ENCODE data around the gene FIBCD1. TPM values are rescaled to one million over a fixed set of nuclear protein-coding genes. Genes with fewer than 3 reads are reported as not detected.

The FIBCD1 gene
- total RNA-seq, 1 experiment from 2014 or later = 7.1 TPM

- H3K9me3 ChIP-seq (ENCODE audit: control insufficient read depth, low read depth, low read length) = no peaks in the 10 kb centered on the region
- Mint-ChIP-seq H3K4me3 (no peak overlapping the region), H3K9me3 (peaks cover 7 to 14% of the 10 kb centered on the region in 2 experiments; a peak in 4 of 5 replicates), H3K27me3 (ENCODE audit: low read depth) (peaks cover 52% of the 10 kb centered on the region), H3K27ac (no peak overlapping the region), H3K4me1 (peaks cover 3 to 13% of the 10 kb centered on the region in 2 experiments), H3K36me3 (ENCODE audit: insufficient read depth in 1 of 3, low read depth in 3 of 3) (peaks cover 0 to 2% (median 0%) of the 10 kb centered on the region in 3 experiments; a peak in 1 of 7 replicates)
- H3T11ph ChIP-seq (ENCODE audit: low read length) = no peak overlapping the region
- H3K14ac ChIP-seq (ENCODE audit: insufficient read depth, low read length) = no peak overlapping the region; the same call in 1 of the 2 replicates
- H4K5ac ChIP-seq (ENCODE audit: insufficient read length, low read depth, low read length) = no peak overlapping the region
- no peaks in the 10 kb centered on the region for H4K20me1 ChIP-seq (ENCODE audit: control insufficient read depth, insufficient read depth, insufficient read length)
- no peak overlapping the region for H2AFZ ChIP-seq (ENCODE audit: low read length)
- no peak overlapping the region for H3K9ac ChIP-seq (ENCODE audit: extremely low read depth, insufficient read length, low read length)
- WGBS (ENCODE audit: extremely low coverage, insufficient read length, low lambda C conversion rate) = no CpG with 5 or more reads among the region's 13 CpGs
- no peak overlapping the region for H3K4me2 ChIP-seq (ENCODE audit: insufficient read depth, insufficient read length, low read length)
- no peak for DNase-seq
- no peaks in the 10 kb centered on the region for H3K23me2 ChIP-seq (ENCODE audit: insufficient read length, low read depth, low read length, poor library complexity, severe bottlenecking)
- H3K79me1 ChIP-seq (ENCODE audit: insufficient read depth, low read depth, low read length, poor library complexity, severe bottlenecking) = no peaks in the 10 kb centered on the region
- no peak overlapping the region for H3K27ac ChIP-seq (ENCODE audit: insufficient read length, low read depth, low read length)
- no peak for TF ChIP-seq CTCF (conservative IDR thresholded peaks at IDR 0.05)
- H3K56ac ChIP-seq (ENCODE audit: insufficient read length, low read depth, low read length) = no peak overlapping the region
- no peak overlapping the region for H2BK15ac ChIP-seq (ENCODE audit: low read depth, low read length)
- no peak overlapping the region for H2BK20ac ChIP-seq (ENCODE audit: low read depth, low read length, poor library complexity, severe bottlenecking)
- H2AK5ac ChIP-seq (ENCODE audit: insufficient read length, low read length) = no peak overlapping the region
- H4K91ac ChIP-seq (ENCODE audit: insufficient read length, low read depth, low read length) = no peak overlapping the region
- H3K4ac ChIP-seq (ENCODE audit: low read depth, low read length) = no peak overlapping the region
- no peak overlapping the region for H3K23ac ChIP-seq (ENCODE audit: insufficient read length, low read depth, low read length)
- H2BK12ac ChIP-seq (ENCODE audit: insufficient read length, low read depth, low read length) = no peak overlapping the region
- no peak overlapping the region for H4K8ac ChIP-seq (replicated peaks; ENCODE audit: insufficient read length, low read depth, low read length)
- H3K27me3 ChIP-seq (ENCODE audit: insufficient read depth, low read length) = no peaks in the 10 kb centered on the region
- H2BK5ac ChIP-seq (ENCODE audit: insufficient read length, low read length) = no peak overlapping the region
- H2BK120ac ChIP-seq (ENCODE audit: low read depth, low read length, poor library complexity, severe bottlenecking) = no peak overlapping the region
- no peaks in the 10 kb centered on the region for H3K4me1 ChIP-seq (ENCODE audit: insufficient read depth, low read length)
- no peak overlapping the region for H3K18ac ChIP-seq (ENCODE audit: insufficient read length, low read depth, low read length)
- H3K79me2 ChIP-seq (ENCODE audit: insufficient read depth, low read length) = no peaks in the 10 kb centered on the region
Measured at GRCh38 chr9:130947618-130948140, 8.6 kb upstream of the FIBCD1 start.

All from H9 (cell line).